ENCODE results near the gene CACNA2D3.

The CACNA2D3 gene

DNA sequence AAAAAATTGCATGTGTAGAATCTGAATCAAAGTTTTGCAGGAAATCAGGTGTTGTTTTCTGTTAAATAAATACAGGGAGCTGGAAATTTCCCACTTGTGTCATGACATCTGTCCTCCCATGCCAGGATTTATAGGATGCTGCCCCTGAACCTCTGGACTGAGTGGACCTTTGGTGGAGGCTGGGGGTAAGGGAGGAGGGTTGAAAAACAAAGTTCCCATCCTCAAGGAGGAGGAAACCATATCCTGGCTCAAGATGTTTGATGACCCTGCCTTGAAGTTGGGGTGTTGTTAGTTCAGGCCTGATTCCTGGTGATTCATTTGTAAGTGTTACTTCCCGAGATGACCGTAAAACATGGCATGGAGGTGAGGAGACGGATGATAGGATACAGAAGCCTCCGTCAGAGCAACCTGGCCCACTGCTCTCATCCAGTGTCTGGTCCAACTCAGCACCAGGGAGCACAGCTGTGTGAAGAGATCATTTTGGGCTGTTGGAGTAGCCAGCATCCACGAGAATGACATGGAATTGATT lies 223.6 kb downstream of the CACNA2D3 start:
- DNase-seq: no peak

DNA sequence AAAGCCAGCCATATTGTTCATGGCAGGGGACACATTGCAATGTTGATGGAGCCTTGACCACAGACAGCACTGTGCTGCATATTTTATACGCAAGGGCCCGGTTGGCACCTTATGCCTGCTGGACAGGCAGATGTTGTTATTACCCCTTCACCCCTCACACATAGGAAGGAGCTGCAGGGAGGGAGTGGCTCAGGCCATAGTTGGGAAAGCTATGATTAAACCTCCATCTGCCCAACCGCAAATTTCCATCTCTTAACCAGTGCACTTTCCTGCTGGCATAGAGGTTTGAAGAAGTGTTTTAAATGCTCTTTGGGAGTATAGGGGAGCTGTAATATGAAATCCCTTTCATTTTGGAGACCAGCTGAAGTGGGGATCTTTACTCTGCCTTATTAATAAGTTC lies 224.7 kb downstream of the CACNA2D3 start:
- no peak for DNase-seq

- DNase-seq: no peak
These were observed 225.6 kb downstream of the CACNA2D3 start for GRCh38 chr3:54347933-54348332.

GRCh38 chr3:54349231-54349652 lies 226.9 kb downstream of the CACNA2D3 start:
- no peak for DNase-seq

- no peak for DNase-seq
These were observed 227.3 kb downstream of the CACNA2D3 start for GRCh38 chr3:54349691-54350090.

GRCh38 chr3:54353546-54353945 lies 231.2 kb downstream of the CACNA2D3 start:
- DNase-seq: no peak

- no peak for DNase-seq
These were observed 231.6 kb downstream of the CACNA2D3 start for GRCh38 chr3:54353946-54354345.

DNA sequence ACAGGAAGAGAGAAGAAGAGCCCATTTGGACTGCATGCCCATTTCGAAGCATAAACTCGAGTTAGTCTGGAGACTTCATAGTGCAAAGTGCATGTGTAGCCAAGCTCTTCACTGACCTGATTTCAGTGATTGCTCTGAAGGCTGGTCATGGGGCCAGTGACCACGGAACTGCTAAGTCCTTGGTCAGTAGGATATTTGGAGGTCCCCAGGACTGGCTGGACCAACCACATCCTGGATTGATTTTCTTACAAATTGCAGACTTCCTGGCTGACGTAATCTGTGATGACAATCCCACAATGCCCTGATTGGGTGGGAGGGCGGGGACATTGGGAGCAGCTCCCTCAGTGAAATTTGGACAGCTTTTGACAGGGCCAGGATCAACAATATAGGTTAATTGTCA lies 233.4 kb downstream of the CACNA2D3 start:
- no peak for DNase-seq

DNA sequence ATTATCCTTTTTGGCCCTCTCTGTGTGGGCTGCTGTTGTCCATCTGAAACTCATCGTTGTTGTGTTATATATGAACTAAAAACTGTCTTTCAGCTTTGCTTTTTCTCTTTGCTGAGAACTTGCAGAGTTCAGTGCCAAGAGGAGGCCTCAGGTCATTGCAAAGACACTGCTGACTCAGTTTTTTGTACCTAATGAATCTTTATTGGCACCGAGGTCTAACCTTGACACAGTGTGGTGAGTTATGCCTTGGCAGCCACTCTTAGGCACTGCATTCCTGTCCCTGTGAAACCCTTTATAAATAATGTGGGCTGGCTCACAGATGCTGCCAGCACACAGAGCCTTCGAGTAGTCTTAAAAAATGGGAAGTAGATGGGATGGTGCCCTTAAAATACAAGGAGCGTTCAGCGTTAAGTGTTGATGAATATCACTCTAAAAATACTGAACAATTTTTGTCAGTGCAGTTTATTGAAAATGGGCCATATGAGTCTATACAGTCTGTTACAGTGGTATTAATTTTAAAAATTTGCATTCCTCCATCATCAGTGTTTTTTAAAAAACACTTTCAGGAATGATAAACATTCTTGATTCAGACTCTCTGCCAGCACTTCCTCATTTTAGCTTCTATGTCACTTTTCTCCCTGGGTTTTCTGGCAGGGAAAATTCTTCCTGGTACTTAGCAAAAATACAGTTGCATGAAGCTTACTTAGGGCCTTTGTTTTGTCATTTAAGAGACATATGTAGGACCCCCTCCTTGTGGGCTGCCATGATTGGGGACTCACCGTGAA lies 234.1 kb downstream of the CACNA2D3 start:
- no peak for DNase-seq

DNA sequence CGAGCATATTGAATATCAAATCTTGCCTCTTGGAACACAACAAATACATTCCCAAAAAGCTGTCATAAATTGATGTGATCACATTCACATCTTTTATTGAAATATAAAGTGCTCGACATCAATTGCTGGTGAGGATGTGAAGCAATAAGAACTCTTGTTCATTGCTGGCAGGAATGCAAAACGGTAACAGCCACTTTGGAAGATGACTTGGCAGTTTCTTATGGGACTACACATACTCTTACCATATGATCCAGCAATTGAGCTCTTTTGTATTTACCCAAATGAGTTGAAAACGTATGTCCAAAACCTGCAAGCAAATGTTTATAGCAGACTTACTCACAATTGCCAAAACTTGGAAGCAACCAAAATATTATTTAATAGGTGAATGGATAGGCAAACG lies 234.9 kb downstream of the CACNA2D3 start:
- DNase-seq: no peak

DNA sequence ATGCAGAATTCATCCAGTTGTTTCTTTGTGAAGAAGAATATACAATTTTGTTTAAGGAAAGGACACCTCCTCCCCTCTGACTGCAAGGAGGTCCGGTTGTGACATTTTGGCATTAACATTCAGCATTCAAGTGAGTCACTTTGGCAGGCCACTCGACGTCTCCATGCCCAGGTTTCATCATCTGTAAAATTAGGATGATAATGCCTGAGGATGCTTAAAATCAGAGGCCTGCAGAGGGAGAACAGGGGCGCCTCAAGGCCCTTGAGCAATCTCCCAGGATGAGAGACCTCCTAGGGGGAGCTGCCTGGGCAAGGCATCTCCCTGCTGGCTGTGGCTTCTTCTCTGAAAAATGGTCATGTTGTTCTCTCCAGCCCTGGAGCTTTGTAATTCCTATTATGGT lies 236.0 kb downstream of the CACNA2D3 start:
- no peak for DNase-seq

GRCh38 chr3:54358969-54359694 lies 236.8 kb downstream of the CACNA2D3 start:
- no peak for DNase-seq

GRCh38 chr3:54360320-54360719 lies 238.0 kb downstream of the CACNA2D3 start:
- DNase-seq: no peak

DNA sequence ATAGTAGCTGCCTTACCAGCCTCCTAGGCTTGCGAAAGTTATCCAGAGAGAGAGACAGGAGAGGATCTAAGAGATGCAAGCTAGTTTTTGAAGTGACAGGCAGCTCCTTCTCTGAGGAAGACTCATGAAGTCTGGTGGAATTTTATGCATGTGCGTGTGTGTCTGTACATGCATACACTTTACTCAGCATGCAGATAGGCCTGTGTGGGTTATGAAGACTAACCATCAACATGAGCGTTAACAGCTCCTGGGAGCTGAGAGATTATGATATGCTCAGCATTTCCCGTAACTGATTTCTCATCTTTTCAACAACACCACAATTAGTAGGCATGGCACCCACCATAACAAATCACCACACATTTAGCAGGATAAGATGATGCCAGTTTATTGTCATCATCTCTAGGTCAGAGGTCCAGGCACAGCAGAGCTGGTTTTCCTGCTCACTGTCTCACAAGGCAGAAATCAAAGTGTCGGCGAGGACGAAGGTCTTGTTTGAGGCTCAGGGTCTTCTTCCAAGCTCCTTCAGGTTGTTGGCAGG lies 239.5 kb downstream of the CACNA2D3 start:
- DNase-seq: no peak

DNA sequence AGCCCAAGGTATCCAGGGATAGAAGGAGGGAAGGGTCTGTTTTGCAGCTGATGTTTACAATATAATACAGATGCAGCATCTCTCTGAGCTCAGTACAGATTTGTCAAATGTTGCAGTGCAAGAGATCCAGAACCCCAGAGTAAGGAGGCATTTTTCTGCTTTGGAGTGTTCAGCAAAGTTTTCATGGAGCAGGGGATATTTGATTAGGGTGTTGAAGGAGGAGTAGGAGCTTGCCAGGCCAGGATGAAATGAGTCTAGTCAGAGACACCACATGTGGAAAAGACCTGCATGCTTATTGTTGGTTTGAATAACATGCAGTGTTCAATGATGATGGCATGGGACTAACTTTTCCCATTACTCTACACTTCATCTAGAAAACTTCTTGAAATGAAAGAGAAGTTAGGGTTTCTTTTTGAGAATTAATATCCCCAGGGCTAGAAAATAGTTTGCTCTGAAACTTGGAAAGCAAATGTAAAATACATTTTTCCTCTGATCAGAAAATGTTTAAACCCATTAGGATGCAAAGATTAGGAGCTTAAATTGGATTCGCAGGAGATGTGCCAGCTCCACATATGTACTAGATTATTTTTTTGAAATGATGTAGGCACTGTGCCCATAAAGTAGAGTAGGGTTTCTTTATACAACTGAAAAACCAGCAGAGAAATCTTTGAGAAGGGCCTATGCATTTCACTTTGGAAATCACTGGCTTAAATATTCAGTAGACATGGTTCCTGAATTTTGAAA lies 243.8 kb downstream of the CACNA2D3 start:
- DNase-seq: no peak

DNA sequence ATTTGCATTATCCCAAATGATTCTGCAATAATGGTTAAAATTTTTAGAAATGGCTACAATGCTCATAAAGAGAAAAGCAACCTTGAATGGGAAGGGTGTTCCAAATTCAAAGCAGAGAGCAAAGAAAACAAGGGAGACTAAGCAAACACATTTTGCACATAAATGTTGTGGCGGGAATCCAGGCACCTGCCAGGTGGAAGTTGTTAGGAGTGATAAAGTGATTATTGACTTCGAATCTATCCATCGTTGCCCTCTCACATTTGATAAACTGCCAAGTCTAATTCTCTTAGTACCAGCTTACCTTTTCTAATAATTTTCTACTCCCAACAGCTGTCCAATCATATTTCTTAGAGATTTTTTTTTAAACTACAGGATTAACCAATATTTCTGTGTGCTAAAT lies 244.5 kb downstream of the CACNA2D3 start:
- no peak for DNase-seq

DNA sequence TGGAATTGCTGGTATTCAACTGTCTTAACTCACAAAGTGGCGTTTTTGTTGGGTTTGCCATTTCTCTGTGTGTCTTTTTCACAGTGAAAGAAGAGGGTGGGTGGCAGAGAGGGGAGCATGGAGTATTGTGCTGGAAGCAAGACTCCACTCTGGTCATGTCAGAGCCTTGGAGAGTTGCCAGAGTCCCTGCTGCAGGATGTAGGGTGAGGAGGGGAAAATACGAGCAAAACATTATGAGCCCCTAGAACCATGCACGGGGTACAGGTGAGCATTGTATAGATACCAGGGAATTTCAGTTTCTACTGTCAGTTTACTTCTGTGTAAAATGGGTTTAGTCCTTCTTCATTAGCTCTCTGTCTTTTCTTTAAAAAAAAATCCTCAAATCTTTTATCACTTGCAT lies 249.9 kb downstream of the CACNA2D3 start:
- no peak for DNase-seq

GRCh38 chr3:54374214-54374852 lies 252.0 kb downstream of the CACNA2D3 start:
- no peak for DNase-seq

GRCh38 chr3:54376142-54376807 lies 253.9 kb downstream of the CACNA2D3 start:
- no peak for DNase-seq

DNA sequence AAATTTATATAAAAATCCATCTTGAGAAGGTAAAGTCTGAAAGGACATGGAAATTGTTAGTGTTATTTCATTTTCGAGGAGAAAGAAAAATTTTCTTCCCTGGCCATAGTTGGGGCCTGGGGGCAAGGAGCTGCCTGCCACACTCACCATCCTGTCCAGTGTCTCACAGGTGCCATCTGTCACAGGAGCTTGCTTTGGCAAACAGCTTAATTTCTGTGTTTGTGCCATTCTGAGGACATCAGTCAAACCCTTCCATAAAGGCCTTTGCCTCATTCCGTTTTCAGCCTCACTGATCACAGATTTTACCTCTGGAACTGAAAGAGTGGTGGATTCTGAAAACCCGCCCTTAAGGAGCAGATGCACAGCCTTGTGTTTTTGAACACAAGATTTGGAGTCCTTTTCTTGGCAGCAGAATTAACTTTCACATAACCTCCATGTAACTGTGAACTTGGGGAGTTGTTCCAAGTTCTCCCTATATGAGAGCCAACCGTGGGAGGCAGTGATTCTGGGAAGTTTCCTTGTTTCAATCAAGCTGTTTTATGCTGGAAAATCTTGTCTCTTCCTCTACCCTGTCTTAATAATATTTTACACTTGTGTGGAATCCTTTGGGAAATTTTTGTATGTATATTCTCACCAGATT lies 254.7 kb downstream of the CACNA2D3 start:
- no peak for DNase-seq

- no peak for DNase-seq
These were observed 255.8 kb downstream of the CACNA2D3 start for GRCh38 chr3:54378184-54378583.

DNA sequence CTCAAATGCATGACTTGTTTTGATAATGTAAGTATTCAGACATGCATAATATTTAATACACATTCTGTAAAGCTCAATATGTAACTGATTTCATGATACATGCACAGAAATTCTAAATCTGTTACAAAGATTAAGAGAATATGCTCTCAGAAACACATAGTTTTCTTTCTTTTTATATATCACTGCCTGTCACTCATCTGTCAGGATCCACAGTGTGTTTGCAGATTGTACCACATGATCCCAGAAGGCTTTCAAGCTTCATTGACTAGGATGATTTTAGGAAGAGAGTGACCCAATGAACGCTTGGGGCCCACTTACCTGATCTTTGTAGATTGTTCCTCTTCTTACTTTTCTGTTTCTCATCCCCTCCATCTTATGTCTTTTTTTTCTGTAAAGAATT lies 261.9 kb downstream of the CACNA2D3 start:
- no peak for DNase-seq

Measured in stimulated activated naive CD4-positive, alpha-beta T cell treated with Interleukin-2 at 50 U/mL for 16 hours (primary cell).